Gastroesophageal sphincter (tissue), 3 donors: ENCODE data around the gene GABRR2.

Experiments used
- EP300 ChIP-seq: sonication (generic); formaldehyde crosslinking; IDR thresholded peaks from one replicate; pipeline ENCODE4 v1.6.1; 2017; ENCODE audit warnings: antibody characterized with exemption, mild to moderate bottlenecking
- POLR2A ChIP-seq, 2 donors: fragments of 450-650 bp; IDR thresholded peaks; one replicate each; pipeline ENCODE4 v1.6.1; 2017; ENCODE audit warnings: antibody characterized with exemption in 2 of 2, mild to moderate bottlenecking in 2 of 2, moderate library complexity in 1 of 2
- POLR2AphosphoS5 ChIP-seq: sonication (generic); formaldehyde crosslinking; IDR thresholded peaks from one replicate; pipeline ENCODE4 v1.6.1; 2017; ENCODE audit warnings: antibody characterized with exemption
- TF ChIP-seq, protein P1 (sequence below), 4 experiments: fragments of 200-600 bp in 2 of 4; fragments of 450-650 bp in 2 of 4; sonication (generic) in 1 of 4; IDR thresholded peaks; one replicate each; pipeline ENCODE4 v1.5.1; 2017 to 2019; ENCODE audit warnings: antibody characterized with exemption in 4 of 4, mild to moderate bottlenecking in 2 of 4, moderate library complexity in 2 of 4

- TF ChIP-seq, protein P1, sequence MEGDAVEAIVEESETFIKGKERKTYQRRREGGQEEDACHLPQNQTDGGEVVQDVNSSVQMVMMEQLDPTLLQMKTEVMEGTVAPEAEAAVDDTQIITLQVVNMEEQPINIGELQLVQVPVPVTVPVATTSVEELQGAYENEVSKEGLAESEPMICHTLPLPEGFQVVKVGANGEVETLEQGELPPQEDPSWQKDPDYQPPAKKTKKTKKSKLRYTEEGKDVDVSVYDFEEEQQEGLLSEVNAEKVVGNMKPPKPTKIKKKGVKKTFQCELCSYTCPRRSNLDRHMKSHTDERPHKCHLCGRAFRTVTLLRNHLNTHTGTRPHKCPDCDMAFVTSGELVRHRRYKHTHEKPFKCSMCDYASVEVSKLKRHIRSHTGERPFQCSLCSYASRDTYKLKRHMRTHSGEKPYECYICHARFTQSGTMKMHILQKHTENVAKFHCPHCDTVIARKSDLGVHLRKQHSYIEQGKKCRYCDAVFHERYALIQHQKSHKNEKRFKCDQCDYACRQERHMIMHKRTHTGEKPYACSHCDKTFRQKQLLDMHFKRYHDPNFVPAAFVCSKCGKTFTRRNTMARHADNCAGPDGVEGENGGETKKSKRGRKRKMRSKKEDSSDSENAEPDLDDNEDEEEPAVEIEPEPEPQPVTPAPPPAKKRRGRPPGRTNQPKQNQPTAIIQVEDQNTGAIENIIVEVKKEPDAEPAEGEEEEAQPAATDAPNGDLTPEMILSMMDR (IDR thresholded peaks at IDR 0.05) = no peak
- TF ChIP-seq POLR2A (IDR thresholded peaks at IDR 0.05) (no peak), EP300 (no peak), POLR2AphosphoS5 (no peak)
Measured at GRCh38 chr6:89254569-89254968, 60.5 kb downstream of the GABRR2 start.
